ENCODE measurements around the gene HOXB9. TPM values are rescaled to one million over a fixed set of nuclear protein-coding genes. Genes with fewer than 3 reads are reported as not detected.

Gene HOXB9
- total RNA-seq, 1 donor from 2014 or later: 70.1 TPM

DNA sequence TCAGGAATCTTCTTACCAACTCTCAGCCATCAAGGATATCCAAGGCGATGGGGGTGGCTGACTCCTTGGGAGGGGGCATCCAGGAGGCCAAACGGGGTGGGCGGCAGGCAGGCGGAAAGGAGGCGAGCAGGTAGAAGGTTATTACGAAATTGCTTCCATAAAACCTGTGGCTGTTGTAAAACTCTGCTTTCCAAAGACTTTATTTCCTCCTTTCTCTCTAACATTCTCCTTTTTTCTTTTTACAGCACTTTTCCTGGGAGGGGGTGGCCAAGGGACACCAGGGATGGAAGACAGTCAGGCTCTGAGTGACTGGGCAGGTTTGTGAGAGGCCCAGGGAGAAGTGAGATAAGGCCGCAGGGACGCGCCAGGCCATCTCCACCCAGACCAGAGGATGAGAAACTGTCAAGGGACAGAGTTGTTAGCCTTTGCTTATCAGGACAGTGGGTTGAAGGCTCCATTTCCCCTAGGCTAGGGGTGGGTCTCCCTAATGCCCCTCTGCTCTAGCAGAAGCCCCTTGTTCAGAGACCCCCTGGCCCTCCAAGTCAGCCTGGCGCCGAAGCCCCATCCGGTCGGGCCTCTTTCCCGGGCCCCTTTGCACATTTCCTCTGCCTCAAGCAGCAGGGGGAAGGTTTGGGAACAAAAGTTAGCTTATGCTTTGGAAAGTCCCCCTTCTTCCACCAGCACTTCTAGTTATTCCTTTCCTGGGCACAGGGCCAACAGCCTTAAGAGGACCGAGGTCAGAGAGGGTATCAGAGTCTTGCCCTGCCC, 5.0 kb upstream of the HOXB9 start:
- H3K27me3 ChIP-seq (ENCODE audit: control insufficient read depth, insufficient read depth, low read length): no peaks in the 10 kb centered on the region
- H3K4me3 ChIP-seq (ENCODE audit: low read depth, low read length): no peak overlapping the region
- TF ChIP-seq, protein P1, sequence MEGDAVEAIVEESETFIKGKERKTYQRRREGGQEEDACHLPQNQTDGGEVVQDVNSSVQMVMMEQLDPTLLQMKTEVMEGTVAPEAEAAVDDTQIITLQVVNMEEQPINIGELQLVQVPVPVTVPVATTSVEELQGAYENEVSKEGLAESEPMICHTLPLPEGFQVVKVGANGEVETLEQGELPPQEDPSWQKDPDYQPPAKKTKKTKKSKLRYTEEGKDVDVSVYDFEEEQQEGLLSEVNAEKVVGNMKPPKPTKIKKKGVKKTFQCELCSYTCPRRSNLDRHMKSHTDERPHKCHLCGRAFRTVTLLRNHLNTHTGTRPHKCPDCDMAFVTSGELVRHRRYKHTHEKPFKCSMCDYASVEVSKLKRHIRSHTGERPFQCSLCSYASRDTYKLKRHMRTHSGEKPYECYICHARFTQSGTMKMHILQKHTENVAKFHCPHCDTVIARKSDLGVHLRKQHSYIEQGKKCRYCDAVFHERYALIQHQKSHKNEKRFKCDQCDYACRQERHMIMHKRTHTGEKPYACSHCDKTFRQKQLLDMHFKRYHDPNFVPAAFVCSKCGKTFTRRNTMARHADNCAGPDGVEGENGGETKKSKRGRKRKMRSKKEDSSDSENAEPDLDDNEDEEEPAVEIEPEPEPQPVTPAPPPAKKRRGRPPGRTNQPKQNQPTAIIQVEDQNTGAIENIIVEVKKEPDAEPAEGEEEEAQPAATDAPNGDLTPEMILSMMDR (IDR thresholded peaks at IDR 0.05; ENCODE audit: insufficient read depth, low read length, poor library complexity, severe bottlenecking): no peak
- H3K36me3 ChIP-seq (ENCODE audit: control insufficient read depth, insufficient read depth, low read length): no peaks in the 10 kb centered on the region
- no peak for DNase-seq (ENCODE audit: low read depth)

DNA sequence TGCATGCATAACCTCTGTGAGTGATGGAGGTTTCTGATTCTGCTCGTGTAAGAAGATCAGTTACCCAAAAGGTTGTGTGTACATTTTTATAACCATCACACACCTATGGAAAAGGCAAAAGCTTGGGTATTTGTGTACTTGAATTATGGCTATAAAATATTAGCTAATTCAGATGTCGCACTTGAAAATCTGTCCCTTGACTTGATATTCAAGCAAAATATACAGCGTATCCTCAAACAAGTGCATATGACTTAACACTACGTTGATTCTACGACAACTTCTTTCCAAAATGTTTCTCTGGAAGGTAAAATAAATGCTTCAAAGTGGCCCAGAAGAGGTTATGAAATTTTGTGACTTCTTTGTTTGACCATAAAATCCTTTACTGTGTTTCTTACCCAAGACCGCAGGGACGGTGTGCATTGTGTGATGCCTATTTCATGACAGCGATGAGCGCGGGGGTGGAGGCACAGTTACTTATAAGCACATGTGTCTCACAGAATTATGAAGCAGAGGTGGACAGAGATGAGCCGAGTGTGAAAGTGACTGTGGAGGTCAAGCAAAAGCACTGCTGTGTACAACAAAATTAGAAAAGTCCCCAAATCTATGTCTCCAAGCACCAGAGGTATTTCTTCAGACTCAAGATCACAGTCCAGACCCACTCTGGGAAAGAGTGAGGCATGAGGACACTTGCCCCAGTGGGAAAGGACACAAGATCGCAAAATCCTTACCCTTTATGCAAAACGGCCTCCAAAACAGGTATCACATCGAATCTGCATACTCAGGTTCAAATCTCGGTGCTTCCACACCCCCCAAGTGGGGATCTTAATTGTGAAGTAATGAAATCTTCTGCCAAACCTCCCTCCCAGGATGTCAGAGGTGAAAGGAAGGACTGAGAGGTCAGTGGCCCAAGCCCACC, 4.1 kb upstream of the HOXB9 start:
- H3K36me3 ChIP-seq (ENCODE audit: control insufficient read depth, insufficient read depth, low read length): no peaks in the 10 kb centered on the region
- DNase-seq (ENCODE audit: low read depth): no peak
- H3K27me3 ChIP-seq (ENCODE audit: control insufficient read depth, insufficient read depth, low read length): no peaks in the 10 kb centered on the region
- TF ChIP-seq, protein P1 (IDR thresholded peaks at IDR 0.05; ENCODE audit: insufficient read depth, low read length, poor library complexity, severe bottlenecking): no peak
- H3K4me3 ChIP-seq (ENCODE audit: low read depth, low read length): no peak overlapping the region

DNA sequence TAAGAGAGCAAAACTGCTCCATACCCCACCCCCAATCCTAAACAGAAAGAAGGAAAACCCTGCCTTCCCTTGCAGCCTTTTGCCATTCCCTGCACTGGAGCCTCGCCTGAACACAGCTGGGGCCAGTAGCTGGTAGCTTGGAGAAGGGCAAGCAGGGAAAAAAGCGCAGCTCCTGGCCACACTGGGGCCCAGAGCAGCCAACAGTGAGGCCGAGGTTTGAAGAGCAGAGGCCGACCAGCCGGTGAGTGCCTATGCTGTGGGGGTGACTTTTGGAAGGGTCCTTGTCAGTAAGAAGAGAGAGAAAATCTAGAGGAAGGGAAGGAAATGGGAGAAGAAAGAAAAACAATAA, 3.2 kb upstream of the HOXB9 start:
- TF ChIP-seq, protein P1 (IDR thresholded peaks at IDR 0.05; ENCODE audit: insufficient read depth, low read length, poor library complexity, severe bottlenecking): no peak
- Histone ChIP-seq H3K36me3 (ENCODE audit: control insufficient read depth, insufficient read depth, low read length) (no peaks in the 10 kb centered on the region), H3K4me3 (ENCODE audit: low read depth, low read length) (no peak overlapping the region), H3K27me3 (ENCODE audit: control insufficient read depth, insufficient read depth, low read length) (no peaks in the 10 kb centered on the region)
- no peak for DNase-seq (ENCODE audit: low read depth)

DNA sequence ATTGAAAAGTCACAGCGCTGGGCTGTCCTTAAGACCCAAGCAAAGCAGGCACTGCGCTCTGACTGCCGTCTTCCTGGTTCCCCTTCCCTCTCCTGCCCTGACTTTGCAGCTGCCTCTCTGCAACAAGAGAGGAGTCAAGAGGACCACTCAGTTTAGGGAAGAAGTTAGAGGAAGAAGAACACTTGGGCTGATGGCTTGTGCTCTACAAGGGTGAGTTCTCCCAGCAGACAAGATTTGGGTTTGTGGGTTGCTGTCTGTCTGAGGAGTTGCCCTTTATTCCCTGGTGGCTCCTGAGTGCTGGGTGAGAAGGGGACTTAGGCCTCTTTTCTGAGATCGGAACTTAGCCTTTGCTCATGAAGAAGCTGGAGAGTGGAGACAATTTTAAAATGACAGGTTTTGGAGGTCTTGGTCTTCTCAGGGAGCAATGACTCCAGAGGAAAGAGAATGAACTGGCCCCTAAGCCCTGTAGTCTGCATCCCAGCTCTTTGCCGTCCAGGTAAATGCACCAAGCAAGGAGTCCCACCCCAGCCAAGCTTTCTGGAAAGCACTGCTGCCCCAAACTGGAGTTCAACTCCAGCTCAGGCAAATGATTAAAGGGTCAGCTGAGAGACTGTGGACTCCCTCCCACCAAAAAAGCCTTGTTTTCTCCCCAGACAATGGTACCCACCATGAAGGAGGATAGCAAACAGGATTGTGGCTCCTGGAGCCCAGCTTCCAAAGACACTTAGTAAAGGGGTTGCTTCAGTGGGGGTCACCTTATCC, 2.7 kb upstream of the HOXB9 start:
- Histone ChIP-seq H3K27me3 (ENCODE audit: control insufficient read depth, insufficient read depth, low read length) (no peaks in the 10 kb centered on the region), H3K4me3 (ENCODE audit: low read depth, low read length) (no peak overlapping the region), H3K36me3 (ENCODE audit: control insufficient read depth, insufficient read depth, low read length) (no peaks in the 10 kb centered on the region)
- TF ChIP-seq, protein P1 (IDR thresholded peaks at IDR 0.05; ENCODE audit: insufficient read depth, low read length, poor library complexity, severe bottlenecking): no peak
- no peak for DNase-seq (ENCODE audit: low read depth)

DNA sequence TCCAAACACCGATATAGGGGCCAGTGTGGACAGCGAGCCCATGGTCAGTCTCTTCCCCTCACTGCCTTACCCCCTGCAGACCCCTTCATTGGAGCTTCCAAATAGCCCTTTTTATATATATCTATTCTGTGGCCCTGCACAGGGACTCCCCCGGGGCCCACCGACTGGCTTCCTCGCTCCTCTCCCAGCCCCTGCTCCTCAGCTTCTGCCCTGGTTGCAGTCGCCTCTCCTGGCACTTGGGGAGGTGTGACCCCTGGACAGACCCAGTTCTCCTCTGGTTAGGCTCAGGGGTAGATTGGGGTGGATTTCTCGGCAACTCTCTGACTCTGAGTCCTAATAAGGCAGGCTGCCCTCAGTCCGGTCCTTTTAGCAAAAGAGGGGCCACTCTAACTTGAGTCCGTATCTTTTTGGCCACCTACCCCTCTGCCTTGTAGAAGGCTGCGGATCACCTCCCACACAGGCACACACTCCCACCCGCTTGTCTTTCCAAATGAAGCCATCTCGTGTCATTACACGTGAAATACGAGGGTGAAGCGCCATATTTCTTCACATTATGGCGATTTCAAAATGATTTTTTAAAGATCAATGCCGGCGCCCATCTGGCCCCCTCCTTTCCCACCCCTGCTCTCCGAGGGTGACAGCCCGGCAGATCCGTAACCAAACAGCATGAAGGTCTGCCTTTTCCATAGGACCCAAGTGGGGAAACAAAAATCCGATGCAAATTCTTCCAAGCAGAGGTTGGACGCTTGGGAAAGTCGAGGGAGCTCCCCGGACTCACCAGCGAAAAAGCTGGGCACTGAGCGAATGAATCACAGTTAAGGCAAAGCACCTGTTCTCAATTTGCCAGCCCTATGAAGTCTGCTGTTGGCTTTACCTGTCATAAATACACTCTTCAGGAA, 1.7 kb upstream of the HOXB9 start:
- TF ChIP-seq, protein P1 (IDR thresholded peaks at IDR 0.05; ENCODE audit: insufficient read depth, low read length, poor library complexity, severe bottlenecking): no peak
- Histone ChIP-seq H3K27me3 (ENCODE audit: control insufficient read depth, insufficient read depth, low read length) (no peaks in the 10 kb centered on the region), H3K36me3 (ENCODE audit: control insufficient read depth, insufficient read depth, low read length) (no peaks in the 10 kb centered on the region), H3K4me3 (ENCODE audit: low read depth, low read length) (no peak overlapping the region)
- DNase-seq (ENCODE audit: low read depth): no peak

Data from kidney epithelial cell (primary cell).